AG04450 (cell line): Measurements from ENCODE around the gene OTC. TPM values are rescaled to one million over a fixed set of nuclear protein-coding genes. Genes with fewer than 3 reads are reported as not detected.

ENCODE experiments used
- CTCF ChIA-PET: fragments of 300-600, 350-600 bp; formaldehyde crosslinking; extraction: SDS; loops from one replicate; lab custom pipeline; 2022; ENCODE audit warnings: antibody characterized with exemption, inconsistent platforms; lab: Charles Lee
- POLR2A ChIA-PET: fragments of 350-600 bp; formaldehyde crosslinking; extraction: SDS; loops from one replicate; lab custom pipeline; 2021; ENCODE audit warnings: antibody characterized with exemption, inconsistent platforms; lab: Yijun Ruan, JAX
- DNase-seq: peaks from one replicate; pipeline ENCODE4 v3.0.0-alpha.2; 2011; ENCODE audit warnings: low read depth, low spot score
- H3K27ac ChIP-seq: one replicate; pipeline ENCODE4 v1.5.1; 2012; ENCODE audit warnings: low read depth, low read length, control low read depth
- H3K27me3 ChIP-seq: one replicate; pipeline ENCODE4 v1.6.0; 2012; ENCODE audit warnings: low read length; ENCODE audit not compliant: control insufficient read depth, insufficient read depth
- H3K4me3 ChIP-seq: 2 replicates; pipeline ENCODE4 v1.5.1; 2011; ENCODE audit warnings: mild to moderate bottlenecking, low read depth, low read length, control low read depth
- H3K9me3 ChIP-seq: 2 replicates; pipeline ENCODE4 v1.5.1; 2012; ENCODE audit warnings: low read length; ENCODE audit not compliant: control insufficient read depth, insufficient read depth
- polyA plus RNA-seq: library from polyadenylated mRNA; depleted of rRNA; stranded (reverse); fragments of >200 nt; gene quantifications from 2 replicates; pipeline ENCODE4 v1.2.3, GENCODE V29; 2011
- TF ChIP-seq, protein P1 (sequence below): IDR thresholded peaks from 2 replicates; pipeline ENCODE4 v1.5.1; 2011; ENCODE audit warnings: low read depth, low read length, control low read depth, inconsistent platforms

The OTC gene
- polyA plus RNA-seq, 1 experiment = not detected

DNA sequence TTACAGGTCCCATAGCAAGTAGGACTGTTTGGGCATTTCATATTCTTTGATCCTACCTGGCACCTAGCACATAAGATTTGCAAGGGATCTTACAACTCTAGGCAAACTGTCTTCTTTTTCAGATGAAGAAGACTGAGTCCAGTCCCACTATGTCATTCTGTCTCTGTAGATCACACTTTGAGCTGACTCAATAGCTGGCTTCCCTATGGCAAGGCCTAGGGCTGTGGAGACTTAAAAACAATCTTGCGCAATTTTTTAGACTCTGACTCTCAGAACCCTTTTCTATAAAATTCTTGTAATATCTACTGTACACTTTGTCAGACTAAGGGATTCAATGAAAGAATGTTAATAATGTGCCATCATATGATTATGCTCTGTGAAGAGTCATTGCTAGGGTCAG lies 26.7 kb downstream of the OTC start:
- no peak overlapping the region for H3K27ac ChIP-seq
- H3K27me3 ChIP-seq = no peaks in the 10 kb centered on the region
- H3K4me3 ChIP-seq = no peak overlapping the region
- H3K9me3 ChIP-seq = no peaks in the 10 kb centered on the region
- TF ChIP-seq, protein P1, sequence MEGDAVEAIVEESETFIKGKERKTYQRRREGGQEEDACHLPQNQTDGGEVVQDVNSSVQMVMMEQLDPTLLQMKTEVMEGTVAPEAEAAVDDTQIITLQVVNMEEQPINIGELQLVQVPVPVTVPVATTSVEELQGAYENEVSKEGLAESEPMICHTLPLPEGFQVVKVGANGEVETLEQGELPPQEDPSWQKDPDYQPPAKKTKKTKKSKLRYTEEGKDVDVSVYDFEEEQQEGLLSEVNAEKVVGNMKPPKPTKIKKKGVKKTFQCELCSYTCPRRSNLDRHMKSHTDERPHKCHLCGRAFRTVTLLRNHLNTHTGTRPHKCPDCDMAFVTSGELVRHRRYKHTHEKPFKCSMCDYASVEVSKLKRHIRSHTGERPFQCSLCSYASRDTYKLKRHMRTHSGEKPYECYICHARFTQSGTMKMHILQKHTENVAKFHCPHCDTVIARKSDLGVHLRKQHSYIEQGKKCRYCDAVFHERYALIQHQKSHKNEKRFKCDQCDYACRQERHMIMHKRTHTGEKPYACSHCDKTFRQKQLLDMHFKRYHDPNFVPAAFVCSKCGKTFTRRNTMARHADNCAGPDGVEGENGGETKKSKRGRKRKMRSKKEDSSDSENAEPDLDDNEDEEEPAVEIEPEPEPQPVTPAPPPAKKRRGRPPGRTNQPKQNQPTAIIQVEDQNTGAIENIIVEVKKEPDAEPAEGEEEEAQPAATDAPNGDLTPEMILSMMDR = no peak
- no peak for DNase-seq
- POLR2A ChIA-PET = no interaction called here
- CTCF ChIA-PET = no interaction called here

GRCh38 chrX:38382663-38383062 lies 30.3 kb downstream of the OTC start:
- Histone ChIP-seq H3K4me3 (no peak overlapping the region), H3K27ac (no peak overlapping the region), H3K9me3 (no peaks in the 10 kb centered on the region), H3K27me3 (no peaks in the 10 kb centered on the region)
- TF ChIP-seq, protein P1 = no peak
- POLR2A ChIA-PET = no interaction called here
- no peak for DNase-seq
- CTCF ChIA-PET = no interaction called here

DNA sequence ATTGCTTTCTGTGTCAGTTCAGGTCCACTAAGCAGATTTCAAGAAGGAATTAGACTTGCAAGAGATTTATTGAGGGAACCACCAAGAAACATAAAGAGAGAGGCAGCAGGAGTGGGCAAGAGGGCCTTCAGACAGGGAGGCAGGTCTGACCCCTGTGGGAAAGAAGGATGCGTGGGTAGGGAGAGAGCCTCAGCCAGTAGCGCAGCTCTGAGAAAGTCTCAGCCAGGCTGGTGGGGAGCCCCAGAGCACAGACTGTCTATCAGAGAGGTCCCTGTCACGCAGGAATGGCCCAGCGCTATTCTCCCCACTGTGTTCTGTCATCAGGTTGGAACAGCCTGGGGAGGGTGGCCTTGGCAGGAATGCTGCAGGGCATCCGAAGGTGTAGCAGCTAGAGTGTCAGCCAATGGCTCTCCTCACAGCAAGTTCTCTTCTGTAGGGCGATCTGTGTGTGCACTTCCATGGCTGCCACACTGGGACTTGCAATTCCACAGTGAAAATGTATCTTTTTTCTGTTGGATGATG lies 48.0 kb downstream of the OTC start:
- CTCF ChIA-PET = no interaction called here
- H3K27me3 ChIP-seq = no peaks in the 10 kb centered on the region
- DNase-seq = no peak
- no peak overlapping the region for H3K27ac ChIP-seq
- TF ChIP-seq, protein P1 = no peak
- no peak overlapping the region for H3K4me3 ChIP-seq
- no peaks in the 10 kb centered on the region for H3K9me3 ChIP-seq
- POLR2A ChIA-PET = no interaction called here

GRCh38 chrX:38402118-38402517 lies 49.7 kb downstream of the OTC start:
- POLR2A ChIA-PET = no interaction called here
- H3K27ac ChIP-seq = no peak overlapping the region
- CTCF ChIA-PET = no interaction called here
- no peak overlapping the region for H3K4me3 ChIP-seq
- H3K9me3 ChIP-seq = no peaks in the 10 kb centered on the region
- no peak for DNase-seq
- no peaks in the 10 kb centered on the region for H3K27me3 ChIP-seq
- TF ChIP-seq, protein P1 = no peak

DNA sequence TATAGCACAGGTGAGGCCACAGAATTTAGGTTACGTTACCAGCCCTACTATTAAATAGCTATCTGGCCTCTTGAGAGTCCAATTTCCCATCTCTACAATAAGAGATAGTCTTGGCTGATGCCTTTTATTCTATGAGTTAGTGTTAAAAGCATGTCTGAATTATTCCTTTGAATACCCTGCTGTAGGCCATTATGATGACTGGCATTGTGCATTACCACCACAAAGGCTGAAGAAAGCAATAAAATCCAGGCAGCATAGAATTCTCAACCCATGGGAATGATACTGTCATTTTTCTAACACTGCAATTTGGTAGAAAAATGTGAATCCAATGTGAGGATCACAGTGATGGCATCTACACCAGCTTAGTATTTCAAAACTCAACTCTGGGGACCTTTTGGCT lies 51.4 kb downstream of the OTC start:
- ChIA-PET POLR2A (no interaction called here), CTCF (no interaction called here)
- Histone ChIP-seq H3K4me3 (no peak overlapping the region), H3K9me3 (no peaks in the 10 kb centered on the region), H3K27me3 (no peaks in the 10 kb centered on the region), H3K27ac (no peak overlapping the region)
- no peak for DNase-seq
- TF ChIP-seq, protein P1 = no peak
